Stomach (tissue), 4 donors: Measurements from ENCODE around the gene CREM.

Experiments used
- CTCF ChIP-seq, 7 experiments: fragments of 450-650 bp in 4 of 7; fragments of 200-600 bp in 3 of 7; sonication (generic) in 3 of 7; IDR thresholded peaks; one replicate each; pipeline ENCODE4 v1.5.1; 2016 to 2019; ENCODE audit warnings: antibody characterized with exemption in 7 of 7, control low read depth in 2 of 7, mild to moderate bottlenecking in 1 of 7
- POLR2A ChIP-seq, 4 donors: fragments of 450-650 bp; IDR thresholded peaks; one replicate each; pipeline ENCODE4 v1.6.1; 2016; ENCODE audit warnings: antibody characterized with exemption in 4 of 4, control low read depth in 2 of 4, mild to moderate bottlenecking in 1 of 4, moderate library complexity in 1 of 4

- no peak for TF ChIP-seq POLR2A (IDR thresholded peaks at IDR 0.05)
- TF ChIP-seq CTCF (IDR thresholded peaks at IDR 0.05): no peak
Observed at GRCh38 chr10:35257057-35257983, 130.7 kb downstream of the CREM start.
